ENCODE measurements around the gene TTLL5.

TTLL5 gene

GRCh38 chr14:75800792-75801191 lies 139.7 kb downstream of the TTLL5 start:
- no peak for DNase-seq (ENCODE audit: low read depth)

- no peak for DNase-seq (ENCODE audit: low read depth)
These were observed 141.4 kb downstream of the TTLL5 start for GRCh38 chr14:75802486-75802885.

DNA sequence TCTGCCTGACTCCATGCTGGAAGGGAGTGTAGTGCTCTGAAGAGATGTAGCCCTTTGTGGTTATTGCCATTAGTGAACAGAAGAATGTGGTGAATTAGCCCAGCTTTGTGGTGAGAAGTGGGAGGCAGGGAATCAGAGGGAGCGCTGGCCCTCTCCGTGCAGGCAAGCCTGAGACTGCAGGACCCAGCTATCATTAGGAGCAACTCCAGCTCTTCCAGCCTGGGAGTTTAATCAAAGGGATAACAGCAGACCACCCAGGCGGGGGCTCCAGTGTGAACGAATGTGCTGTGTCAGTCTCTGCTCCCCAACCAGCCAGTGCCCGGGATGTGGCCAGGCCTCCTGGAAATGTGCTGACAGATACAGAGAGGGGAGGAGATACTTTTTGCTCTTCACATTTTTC lies 142.7 kb downstream of the TTLL5 start:
- DNase-seq (ENCODE audit: low read depth), result no peak

DNA sequence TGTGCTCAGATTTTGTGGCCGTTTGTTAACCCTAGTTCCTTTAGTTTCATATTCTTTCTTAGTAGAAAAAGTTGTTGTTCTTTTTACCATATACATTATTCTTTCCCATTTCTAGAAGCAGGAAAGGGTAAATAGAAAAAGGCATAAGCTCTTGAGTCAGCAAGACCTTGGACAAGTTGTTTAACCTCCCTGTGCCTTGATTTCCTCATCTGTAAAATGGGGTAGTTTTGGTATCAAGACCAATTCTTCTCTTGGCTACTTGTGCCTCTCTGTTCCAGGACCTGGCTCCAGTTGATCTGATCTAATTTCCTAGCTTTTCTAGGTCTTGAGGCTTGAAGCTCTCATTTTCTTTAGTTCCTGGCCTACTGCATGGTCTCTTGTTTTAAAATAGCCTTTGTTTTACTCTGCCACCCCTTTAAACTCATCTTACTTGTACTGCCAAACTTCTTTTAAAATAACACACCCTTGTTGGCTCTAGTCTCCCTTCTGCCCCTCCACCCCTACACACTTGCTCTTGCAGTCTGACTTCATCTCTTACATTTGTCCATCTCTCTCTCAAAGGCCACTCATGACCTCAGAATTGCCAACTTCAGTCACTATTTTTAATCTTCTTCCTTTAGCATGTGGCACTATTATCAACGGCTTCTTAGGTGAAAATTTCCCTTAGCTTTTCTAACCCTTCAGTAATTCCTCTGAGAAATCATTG lies 143.7 kb downstream of the TTLL5 start:
- DNase-seq (ENCODE audit: low read depth), result no peak

GRCh38 chr14:75805646-75806045 lies 144.6 kb downstream of the TTLL5 start:
- no peak for DNase-seq (ENCODE audit: low read depth)

DNA sequence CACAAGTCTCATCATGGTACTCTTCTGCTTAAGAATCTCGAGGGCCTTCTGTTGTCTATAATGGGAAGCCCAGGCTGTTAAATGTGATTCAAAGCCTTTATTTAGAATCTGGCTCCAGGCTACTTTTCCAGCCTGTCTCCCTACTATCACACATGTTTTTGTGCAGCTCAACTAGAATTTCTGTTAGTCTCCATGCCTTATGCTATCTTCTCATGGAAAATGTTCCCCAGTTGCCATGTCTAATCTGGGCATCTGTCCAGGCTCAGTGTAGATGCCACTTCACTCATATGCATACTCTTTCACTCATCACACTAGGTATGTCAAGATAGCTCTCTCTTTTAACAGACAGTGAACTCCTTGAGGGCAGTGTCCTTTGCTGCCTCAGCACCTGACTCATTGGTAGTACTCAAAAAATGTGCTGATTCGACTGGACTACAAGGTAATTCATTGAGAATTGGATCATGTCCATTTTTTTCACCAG lies 145.3 kb downstream of the TTLL5 start:
- DNase-seq (ENCODE audit: low read depth), result no peak

- no peak for DNase-seq (ENCODE audit: low read depth)
These were observed 146.8 kb downstream of the TTLL5 start for GRCh38 chr14:75807667-75808360.

GRCh38 chr14:75811136-75811829 lies 150.2 kb downstream of the TTLL5 start:
- no peak for DNase-seq (ENCODE audit: low read depth)

DNA sequence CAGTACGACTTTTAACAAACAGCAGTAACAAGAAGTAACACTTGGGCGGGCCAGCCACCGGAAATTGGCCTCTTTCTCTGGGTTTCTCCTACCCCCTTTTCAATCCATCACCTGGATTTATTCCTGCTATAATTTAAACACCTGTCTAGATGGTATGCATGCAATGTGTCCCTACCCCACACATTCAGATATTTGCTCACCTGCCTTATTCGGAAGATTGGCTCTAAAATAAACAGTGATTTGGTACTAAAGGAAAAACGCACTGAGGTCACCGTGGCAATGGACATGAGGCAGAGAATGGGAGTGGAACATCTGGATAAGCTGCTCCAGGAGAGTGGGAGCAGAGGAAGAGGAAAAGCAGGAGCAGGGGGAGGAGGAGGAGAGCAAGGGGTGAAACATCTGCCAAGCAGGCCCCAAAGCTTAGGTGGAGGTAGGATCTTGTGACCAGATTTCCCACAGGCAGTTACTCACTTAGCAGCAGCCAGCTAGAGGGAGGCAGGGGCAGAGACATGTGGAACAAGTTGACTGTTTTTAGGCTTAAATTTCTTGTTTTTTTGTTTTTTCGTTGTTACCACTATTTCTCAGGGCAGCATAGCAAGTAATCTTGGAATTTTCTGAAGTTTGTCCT lies 150.9 kb downstream of the TTLL5 start:
- no peak for DNase-seq (ENCODE audit: low read depth)

DNA sequence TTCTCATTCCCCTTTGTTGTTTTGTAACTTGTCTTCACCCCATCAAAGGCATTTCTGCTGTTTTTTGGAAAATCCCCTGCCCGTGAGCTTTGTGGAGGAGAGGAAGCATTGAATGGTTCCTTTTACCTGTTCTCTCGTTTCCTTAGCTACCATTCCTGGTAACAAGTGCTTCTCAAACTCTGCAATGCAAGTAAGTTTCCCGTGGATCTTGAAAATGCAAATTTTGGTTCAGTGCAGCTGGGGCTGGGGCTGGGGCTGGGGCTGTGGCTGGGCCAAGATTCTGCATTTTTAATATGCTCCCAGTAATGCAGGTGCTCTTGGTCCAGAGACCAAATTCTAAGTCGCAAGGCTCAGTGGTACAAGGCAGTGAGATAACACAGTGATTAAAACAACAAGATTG lies 151.6 kb downstream of the TTLL5 start:
- DNase-seq (ENCODE audit: low read depth), result no peak

- DNase-seq (ENCODE audit: low read depth), result no peak
These were observed 159.7 kb downstream of the TTLL5 start for GRCh38 chr14:75820761-75821160.

DNA sequence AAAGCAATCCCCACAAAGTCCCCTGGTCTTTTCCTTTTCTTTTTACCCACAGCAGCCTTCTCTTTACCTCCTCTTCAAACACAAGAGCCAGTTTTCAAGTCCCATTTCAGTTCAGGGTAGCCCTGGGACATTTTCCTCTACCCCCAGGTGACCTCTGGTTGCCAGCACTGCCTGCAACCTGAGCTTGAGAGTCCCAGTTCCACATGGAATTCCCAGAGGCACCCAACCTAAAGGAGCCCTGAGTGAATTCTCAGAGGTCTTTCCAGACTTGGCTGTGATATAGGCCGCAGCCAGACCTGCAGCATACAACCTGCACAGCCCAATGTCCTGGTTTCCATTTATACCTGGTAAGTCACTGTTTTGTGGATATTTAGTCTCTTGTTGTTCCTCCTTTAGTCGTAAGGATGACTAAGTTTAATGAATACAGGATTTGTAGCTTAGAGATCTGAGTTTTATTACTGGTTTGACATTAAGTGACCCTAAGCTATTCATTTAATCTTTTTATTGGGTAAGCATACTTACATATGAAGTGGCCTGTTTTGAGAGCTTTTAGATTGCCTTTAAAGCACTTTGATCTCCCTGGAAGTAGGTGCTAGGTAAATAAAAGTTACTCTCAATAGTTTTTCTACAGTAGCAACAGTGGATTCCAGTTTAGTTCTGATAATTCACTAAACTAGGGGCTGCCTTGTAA lies 160.9 kb downstream of the TTLL5 start:
- DNase-seq (ENCODE audit: low read depth), result no peak

DNA sequence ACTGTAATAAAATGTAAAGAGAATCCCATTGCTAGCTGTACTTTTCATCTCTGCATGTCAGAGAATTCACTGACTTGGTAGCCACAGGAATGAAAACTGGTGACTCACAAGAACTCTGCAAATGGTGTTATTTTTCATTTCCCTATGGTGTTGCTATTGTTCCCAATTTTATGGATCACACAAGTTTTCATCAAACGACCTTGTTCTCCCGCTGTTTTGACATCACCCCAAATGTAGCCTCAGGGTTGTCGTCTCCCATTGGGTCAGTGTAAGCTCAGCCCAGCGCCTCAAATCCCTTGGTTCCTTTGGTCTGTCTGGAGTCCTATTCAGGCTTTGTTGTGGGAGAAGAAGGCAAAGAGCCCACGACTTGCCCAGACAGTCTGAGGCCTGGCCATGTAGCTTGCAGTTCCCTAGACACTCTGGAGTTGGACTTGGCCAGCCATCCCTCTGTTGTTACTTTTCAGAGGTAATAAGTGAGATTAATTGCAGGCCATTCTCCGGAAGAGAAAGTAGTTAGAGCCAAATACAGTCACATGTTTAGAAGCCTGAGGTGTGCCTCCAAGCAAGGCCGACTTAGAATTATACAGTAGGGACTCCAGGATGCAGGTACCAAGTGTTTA lies 161.6 kb downstream of the TTLL5 start:
- DNase-seq (ENCODE audit: low read depth), result no peak

DNA sequence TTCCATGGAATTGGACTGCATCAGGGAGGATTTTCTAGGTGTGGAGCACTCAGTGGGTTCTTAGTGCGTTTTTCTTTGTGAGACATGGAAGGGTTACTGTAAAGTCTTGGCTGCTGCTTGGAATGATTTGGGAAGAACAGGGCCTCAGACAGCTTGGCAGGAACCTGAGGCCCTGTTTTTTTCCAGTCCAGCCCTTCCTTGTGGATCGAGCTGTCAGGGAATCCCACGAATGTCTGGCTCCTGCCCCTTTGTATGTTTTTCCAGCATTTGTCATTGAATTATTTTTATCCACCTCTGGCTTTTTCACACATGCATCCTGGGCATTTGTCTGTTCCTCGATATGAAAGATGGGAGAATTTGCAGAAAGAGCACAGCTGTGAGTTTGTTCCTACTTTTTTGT lies 162.3 kb downstream of the TTLL5 start:
- no peak for DNase-seq (ENCODE audit: low read depth)

GRCh38 chr14:75824318-75824717 lies 163.3 kb downstream of the TTLL5 start:
- no peak for DNase-seq (ENCODE audit: low read depth)

DNA sequence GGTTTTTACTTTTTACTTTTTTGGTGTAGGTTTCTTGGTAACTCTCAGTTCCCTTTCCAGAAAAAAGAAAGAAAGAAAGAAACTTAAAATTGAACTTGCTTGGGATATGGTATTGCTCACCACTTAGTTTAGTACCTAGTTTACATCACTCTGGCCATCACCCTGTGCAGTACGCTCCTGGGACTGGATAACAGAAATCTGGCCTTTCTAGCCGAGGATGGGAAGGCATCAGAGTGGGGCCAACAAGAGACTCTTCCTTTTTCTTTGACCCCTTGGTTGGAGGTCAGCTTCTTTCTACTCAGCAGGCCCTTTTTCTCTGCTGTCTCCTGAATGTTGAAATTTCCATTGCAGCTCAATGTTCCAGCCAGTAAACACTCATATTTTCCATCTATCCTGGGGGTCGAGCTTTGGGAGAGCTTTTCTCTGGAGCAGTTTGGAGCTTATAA lies 164.1 kb downstream of the TTLL5 start:
- DNase-seq (ENCODE audit: low read depth), result no peak

GRCh38 chr14:75826599-75826998 lies 165.6 kb downstream of the TTLL5 start:
- no peak for DNase-seq (ENCODE audit: low read depth)

DNA sequence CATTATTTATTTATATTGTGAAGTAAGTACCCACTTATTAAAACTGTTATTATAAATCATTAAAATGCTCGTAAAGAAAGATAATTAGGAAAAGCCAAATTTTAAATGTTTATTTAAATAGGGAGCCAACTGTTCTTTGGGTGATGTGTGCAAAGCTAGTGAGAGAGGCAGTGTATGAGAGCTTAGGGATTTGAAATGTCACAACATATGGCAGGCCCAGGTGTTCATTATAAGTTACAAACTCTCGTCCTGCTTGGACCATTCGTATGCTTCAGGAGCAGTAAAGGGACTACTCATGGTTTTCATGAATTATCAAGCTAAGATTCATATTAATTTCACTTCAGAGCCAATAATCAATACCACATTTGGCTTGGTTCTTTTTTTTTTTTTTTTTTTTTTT lies 166.3 kb downstream of the TTLL5 start:
- DNase-seq (ENCODE audit: low read depth), result no peak

GRCh38 chr14:75829316-75829715 lies 168.3 kb downstream of the TTLL5 start:
- no peak for DNase-seq (ENCODE audit: low read depth)

- DNase-seq (ENCODE audit: low read depth), result peak; percentile 1
These were observed 170.4 kb downstream of the TTLL5 start for GRCh38 chr14:75831455-75831854.

DNA sequence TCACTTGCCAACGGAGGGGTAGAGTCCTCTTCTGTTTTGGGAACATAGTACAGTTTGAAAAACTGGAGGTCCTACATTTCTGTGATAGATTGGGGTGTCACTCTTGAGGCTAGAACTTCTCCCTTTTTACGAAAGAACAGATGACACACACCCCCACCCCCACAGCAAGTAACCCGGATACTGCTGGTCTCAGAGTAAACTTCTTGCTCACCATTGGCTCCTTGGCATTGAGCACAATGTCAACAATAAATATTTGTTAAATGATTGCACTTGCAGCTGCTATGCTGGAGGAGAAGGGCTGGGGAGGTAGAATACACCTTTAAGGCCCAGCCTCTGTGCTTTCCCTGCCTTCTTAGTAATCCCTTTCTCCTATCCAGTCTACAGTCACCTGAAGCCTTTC lies 170.9 kb downstream of the TTLL5 start:
- no peak for DNase-seq (ENCODE audit: low read depth)
